Activated CD8-positive, alpha-beta memory T cell treated with anti-CD3 and anti-CD28 coated beads, Interleukin-2, amount 50 U/mL, for 24 hours (primary cell): ENCODE results near the gene EYS.

ENCODE experiments used
- DNase-seq: peaks from one replicate; pipeline ENCODE4 v3.0.0-alpha.2; 2020; ENCODE audit errors: extremely low read depth

Gene EYS

DNA sequence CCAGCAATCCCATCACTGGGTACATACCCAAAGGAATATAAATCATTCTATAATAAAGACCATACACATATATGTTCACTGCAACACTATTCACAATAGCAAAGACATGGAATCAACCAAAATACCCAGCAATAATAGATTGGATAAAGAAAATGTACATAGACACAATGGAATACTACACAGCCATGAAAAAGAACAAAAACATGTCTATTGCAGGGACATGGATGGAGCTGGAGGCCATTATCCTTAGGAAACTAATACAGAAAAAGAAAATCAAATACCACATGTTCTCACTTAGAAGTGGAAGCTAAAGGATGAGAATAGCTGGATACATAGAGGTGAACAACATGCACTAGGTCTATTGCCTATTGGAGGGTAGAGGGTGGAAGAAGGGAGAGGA, 1396.8 kb downstream of the EYS start:
- no peak for DNase-seq

DNA sequence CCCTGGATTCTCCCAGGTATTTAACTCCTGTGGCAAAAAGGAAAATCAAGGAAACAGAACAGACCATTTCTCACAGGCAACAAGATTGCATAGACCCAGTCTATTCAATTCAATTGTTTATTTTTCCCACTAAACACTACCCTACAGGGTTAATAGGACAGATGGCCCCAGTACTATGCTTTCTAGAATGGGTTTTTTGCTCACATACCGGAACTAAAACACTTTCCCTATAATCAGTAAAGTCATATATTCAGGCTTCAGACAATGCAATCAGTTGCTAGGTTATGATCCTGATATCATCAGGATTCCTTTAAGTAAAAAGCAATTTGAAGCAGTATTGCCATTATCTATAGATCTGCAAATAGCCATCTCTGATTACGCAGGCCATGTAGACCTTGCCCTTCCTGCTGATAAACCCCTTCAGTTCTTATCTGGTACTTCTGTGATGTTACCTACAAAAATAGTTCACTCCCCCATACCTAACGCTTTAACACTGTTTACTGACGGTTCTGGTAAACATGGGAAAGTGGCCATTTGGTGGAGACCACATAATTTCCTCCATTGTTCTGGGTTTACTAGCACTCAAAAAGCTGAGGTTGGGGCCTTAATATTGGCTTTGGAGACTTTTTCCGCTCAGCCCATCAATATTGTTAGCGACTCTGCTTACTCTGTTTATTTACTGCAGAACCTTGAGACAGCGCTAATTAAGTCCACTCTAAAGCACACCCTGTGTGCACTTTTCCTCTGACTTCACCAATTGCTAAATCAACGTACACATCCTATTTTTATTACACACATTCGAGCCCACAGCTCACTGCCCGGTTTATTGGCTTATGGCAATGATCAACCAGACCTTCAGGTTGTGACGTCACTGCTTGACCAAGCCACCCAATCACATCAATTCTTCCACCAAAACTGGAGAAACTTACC, 1405.5 kb downstream of the EYS start:
- DNase-seq = no peak

DNA sequence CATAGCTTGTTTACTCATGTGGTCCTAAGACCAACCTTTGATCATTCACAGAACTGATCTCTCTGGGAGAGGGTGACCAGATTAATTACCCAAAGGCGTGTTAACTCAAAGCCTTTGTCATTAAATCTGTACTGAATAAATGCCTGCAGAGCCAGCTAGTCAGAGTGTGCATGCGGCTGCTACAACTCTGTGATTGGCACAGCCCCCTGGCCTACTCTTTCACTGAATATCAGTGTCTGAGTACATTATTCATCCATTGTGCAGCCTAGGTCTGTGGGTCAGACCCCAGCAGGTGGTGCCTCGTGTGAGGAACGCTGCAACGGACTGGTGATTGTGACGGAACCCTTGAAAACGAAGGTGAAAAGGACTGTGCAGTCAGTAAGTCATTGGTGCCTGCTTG, 1407.8 kb downstream of the EYS start:
- DNase-seq = no peak

DNA sequence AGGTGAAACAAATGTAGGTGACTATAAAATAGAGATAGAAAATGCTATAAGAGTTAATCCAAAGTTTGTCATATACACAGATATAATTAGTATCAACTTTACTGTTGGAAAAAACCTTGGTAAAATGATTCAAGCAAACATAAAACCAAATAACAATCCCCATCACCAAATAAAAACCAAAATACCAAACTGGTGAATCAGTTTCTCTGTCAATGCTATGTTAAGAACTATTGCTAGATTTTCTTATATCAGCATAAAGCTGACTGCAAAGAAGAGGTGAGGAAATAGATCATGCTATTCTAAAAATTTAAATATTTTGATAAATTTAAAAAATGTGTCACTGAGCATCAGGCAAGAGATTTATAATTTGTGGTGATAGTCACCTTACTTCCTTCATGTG, 1413.0 kb downstream of the EYS start:
- no peak for DNase-seq

DNA sequence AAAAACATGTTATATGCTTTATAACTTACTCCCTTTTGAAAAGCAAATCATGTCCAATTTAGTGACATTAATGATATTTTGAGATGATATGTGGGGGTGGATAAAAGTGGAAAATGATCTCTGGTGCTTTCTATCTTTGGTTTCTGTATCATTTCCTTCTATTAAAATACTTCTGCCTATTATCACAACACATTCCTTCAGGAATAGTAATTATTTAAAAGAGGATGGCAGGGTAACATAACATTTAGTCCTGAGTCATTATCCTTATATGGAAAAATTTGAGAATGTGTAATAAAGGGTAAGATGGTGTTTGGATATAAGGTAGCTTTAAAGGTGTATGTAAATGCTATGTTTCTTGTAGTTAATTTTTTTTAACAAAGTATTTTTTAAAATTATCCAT, 1413.7 kb downstream of the EYS start:
- DNase-seq = no peak

DNA sequence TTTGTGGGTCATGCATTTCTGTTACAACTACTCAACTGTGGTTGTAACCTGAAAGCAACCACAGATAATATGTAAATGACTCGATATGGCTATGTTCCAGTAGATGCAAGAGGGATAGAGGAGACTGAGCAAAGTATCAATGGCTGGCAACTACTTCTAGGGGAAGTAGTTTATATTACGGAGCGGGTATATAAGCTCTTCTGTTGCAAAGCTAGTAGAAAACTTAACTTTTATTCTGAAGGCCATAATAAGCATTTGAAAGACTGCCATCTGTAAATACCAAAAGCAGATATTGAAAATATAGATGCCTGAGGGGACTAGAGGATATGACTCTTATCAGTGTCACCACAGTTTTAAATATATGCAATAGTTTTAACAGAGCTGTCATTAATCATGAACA, 1416.2 kb downstream of the EYS start:
- DNase-seq = no peak

DNA sequence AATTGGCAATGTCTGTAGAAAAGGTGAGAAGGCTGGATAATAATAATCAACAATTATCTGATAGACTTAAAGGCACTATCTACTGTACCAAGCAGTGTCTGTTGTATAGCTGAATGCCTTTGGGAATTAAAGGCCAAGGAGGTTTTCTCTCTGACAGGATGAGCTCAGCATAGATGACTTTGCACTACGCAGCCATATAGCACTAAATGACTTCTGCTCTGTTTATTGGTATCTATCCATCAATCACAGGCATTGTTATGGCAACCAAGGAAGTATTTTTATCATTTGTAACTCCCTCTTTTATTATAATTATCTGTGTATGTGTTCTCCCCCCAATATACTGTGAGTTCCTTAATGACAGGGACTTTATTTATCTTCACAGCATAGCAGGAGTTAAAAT, 1417.1 kb downstream of the EYS start:
- DNase-seq = no peak

DNA sequence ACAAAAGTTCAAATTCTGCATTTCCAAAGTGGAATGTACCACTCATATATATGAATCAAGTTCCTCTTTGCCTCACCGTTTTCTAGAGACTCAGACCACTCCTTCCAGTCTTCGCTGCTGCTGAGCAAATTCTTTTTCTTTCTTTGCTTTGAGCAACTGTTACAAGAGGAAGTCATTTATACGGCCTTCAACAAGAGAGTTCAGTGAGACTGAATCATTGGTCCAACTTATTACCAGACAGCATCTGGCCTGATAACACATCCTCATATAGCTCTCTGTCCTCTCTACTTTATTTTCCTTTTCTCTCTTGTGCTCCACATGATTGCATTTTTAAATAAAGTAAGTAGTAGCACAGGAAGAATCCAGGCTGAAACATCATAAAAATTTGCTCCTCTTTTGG, 1418.7 kb downstream of the EYS start:
- no peak for DNase-seq

DNA sequence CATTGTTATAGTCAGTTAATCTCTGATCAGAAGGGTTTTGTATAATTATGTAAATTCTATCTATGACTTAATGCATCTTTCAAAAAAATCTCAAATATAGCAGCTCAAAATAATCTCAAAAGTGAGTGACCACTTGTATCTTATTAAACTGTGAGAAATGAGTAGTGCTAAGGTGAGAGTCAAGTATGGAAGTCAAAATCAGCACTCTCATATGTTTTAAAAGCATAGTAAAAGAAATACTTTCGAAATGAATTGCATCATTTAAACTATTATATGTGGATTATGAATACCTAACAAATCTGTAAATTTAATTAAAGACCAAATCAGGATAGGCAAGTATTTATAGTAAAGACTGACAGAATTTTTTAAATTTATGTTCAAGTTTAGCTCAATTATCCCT, 1425.9 kb downstream of the EYS start:
- DNase-seq = no peak

DNA sequence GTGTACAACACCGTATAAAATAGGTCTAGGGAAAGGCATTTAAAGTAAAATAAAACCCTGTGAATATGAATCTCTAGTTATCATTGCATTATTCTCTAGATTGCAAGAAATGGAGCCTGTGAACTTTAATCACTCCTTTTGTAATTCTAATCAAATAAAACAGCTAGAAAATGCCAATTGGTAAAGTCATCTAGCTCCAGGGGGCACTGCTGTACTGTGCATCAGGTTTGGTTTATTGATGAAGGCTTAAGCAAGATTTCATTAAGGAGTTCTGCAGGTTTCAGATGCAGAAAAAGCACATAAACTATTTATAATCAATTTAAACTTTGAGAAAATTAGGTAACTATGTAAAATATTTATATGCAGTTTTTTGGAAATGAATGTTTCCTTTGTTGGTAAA, 1426.5 kb downstream of the EYS start:
- no peak for DNase-seq

DNA sequence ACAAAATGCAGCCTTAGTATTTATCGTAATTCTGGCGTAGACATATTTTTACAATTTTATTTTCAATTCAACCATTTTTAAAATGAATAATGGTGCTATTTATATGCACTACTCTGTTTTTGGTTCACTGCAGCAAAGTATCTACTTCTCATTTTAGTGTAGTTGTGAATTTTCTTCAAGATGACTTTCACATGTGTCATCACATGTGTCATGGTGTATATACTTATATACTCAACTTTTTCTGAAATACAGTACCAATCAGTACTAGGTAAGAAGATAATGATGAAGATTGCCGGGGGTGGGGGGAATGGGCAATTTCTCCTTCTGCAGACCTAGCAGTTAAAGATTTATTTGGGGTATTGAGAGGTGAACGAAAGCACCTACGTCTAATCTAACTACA, 1436.9 kb downstream of the EYS start:
- DNase-seq = no peak

DNA sequence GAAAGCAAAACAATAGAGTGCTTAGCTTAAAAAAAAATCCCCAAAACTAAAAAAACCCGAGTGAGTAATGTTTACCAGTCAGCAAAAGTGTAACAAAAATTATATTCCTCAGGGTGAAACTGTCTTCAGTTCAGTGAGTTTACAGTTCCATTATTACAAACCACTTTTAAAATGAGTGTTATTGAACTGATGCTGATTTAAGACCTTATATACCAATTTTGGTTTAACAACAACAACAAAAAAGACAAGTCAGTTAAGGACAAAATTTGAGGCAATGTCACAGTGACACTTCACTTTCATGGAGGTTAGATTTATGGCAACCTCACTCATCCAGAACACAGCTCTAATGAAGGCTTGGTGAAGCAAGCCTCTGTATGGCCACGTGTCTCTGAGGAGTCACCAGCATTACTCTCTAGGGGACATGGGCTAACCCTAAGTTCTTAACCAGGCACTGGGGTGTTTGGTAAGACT, 1440.6 kb downstream of the EYS start:
- no peak for DNase-seq

DNA sequence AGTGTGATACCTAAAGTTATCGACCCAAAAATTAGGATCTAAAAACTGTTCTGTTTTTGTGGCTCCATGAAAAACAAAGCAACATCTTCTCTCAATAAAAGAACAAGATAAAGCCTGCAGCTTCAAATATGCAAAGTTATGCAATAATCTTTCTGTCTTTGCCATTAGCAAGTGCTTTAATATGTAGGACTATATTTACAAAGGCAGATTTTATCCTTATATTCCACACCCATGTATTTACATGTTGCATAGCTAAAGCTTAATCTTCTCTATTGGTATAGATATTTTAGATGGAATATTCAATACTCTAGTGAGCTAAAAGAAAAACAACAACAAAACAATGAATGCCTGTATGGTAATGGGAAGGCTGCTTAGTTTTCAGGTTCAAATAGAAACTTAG, 1443.2 kb downstream of the EYS start:
- no peak for DNase-seq

DNA sequence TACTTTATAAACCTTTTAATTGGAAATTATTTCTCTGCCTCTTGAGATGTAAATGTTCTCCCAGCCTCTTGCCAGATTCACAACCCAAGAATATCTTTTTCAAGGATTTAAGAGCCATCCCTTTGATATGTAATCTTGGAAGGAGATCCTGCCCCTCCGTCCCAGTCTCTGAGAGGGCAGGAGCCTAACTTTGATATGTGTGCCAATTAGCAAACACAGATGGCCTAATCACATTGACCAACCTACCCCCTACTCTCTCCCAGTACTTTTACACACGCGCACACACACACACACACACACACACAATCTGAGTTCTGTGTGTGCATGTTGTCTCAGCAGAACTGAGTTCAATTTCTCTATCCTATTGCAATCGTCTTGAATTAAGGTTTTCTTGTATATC, 1447.7 kb downstream of the EYS start:
- no peak for DNase-seq

DNA sequence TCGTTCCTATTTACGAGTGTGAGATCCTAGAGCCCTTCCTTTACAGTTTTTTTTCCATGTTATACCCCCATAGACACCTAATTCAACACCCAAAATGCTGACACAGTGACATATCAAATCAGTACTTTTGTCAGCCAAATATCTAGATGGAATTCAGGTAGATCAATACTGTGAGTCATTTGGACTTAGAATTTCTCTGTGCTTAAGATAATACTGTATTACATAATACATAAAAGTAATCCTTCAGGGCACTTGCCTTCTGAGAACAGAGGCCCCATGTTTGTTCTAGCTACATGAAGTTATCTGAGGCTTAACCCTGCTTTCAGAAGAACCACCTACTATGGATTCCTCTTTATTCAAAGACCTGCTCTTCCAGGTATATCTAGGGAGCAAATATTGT, 1448.3 kb downstream of the EYS start:
- no peak for DNase-seq

DNA sequence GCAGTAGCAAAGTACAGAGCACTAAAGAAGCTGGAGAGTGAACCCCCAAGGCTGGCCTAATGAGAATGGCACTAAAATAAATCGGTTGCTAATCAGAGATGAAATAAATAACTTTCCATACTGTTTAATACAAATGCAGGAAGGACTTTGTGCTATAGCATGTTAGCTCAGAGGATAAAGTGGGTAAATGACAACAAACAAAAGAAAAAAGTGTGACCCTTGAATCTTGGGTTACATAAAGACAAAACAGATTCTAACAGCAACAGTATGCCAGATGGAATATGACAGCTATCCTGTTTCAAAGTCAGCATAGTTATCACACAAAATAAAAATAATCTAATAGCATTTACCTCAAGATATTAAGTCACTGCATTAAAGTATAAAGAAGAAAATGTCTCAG, 1448.7 kb downstream of the EYS start:
- DNase-seq = no peak

DNA sequence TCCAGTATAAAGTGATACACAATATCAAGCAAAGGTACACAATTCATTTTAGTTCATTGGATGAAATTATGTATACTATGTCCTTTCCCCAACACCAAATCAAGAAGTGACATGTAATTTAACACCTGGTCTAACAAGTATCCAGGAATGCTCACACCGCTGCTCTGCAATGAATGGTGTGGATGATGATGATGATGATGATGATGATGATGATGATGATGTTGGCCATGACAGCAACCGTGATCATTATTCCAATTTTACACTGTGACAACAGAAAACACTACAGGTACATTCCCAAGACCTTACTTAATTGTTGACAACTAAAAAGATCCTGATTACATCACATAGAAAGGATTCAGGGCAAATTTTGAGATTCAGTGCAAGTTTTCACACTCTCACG, 1449.4 kb downstream of the EYS start:
- no peak for DNase-seq

DNA sequence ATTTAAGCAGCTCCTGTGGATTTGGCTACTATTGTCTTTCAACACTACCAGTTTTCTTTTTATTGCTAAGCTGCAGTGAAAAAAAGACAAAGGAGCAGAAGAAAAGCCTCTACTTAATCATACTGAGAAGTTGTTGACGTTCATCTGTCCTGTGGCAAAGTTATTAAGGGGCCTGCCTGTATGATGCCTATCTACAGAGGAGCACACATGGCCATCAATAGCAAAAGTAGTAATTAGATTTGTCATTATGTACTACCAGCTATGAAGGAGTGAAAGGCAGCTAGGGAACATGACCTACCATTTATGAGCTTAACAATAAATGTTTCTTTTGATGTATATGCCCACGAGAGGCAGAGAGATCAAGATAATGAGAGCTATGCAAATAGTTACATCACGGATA, 1450.5 kb downstream of the EYS start:
- no peak for DNase-seq

DNA sequence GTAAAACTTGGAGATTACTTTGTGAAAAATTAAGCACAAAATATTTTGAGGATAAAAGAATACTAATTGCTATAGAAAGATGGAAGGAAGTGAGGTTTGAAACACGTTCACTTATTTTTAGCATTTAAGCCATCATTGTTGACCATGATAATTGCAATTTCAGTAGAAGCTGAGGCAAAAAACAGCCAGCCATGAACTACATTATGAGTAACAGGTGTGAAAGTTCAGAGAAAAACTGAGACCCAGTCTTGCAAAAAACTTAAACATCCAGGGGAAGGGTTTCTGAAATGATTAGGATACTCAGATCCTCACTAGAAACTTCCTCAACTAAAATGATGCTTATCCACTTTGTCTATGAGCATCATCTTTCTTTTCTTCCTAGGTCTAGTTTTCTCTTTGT, 1452.0 kb downstream of the EYS start:
- no peak for DNase-seq

DNA sequence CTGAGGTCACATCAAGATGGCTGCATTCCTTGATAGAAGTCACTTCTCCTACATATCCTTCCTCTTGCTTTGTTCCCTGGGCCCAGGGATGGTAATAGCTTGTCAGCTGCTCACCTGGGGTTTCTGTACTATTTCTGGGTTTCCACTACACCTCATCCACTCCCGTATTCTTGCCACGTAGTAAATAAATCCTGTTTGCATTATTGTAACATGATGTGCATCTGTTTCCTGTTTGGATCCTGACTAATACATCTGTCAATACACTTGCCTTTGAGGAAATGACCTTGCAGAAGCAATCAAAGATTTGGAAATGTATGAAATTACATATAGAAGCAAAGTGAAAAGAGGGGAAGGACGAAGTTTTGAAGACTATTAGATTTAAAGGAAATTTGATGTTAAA, 1452.5 kb downstream of the EYS start:
- no peak for DNase-seq

DNA sequence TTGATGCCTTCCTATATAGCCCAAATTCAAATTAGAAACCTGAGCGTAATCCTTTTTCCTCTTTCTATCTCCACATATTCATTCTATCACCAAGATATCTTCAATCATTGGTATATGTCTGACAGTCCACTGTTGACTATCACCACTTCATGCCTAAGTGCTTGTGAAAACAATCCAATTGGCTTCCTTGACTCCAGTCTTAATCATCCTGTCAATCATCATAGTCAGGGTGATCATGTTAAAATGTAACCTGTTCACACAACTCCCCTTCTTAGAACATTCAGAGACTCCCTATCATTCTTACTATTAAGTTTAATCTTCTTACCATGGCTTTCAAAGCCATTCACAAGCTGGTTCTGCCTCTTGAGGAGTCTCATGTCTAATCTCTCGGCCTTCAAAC, 1454.8 kb downstream of the EYS start:
- no peak for DNase-seq

DNA sequence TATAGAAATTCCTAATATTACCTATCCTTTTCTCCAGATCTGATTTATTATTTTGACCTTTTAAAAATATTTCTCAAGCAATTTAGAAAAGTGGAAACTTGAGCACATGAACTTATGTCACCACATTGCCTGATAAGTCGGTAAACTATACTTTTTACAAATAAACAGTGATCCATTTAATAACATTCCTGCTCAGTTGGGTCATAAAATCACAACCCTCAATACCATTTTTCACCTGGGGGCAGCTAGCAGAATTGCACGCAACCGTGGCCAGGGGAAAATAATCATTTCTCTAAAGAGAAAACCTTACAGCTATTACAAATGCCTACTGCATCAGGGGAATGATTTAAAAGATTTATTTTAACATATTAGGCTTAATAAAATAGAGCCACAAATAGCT, 1456.9 kb downstream of the EYS start:
- no peak for DNase-seq

DNA sequence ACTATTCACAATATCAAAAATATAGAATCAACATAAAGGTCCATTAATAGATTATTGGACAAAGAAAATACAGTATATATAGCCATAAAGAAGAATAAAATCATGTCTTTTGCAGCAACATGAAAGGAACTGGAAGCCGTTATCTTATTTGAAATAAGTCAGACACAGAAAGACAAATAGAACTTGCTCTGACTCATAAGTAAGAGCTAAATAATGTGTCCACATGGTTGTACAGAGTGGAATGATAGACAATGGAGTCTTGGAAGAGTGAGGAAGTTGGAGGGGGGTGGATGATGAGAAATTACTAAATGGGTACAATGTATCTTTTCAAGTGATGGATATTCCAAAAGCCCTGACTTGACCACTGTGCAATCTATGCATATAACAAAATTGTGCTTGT, 1457.9 kb downstream of the EYS start:
- DNase-seq = no peak

DNA sequence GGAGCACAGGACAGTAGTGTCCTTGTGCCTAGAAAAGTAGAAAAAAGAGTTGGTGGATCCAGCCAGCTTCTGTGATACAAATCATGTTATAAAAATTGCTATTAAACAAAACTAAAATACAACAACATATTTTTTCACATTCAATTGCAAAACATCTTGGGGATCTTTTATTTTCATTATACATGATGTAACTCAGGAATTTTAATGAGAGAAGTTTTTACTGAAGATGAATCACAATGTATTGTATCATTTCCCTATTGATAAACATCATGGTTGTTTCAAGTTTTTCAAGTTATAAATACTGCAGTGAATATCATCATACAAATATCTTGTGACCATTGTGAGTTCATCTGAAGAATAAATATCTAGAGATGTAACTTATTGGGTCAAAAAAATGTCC, 1463.4 kb downstream of the EYS start:
- DNase-seq = no peak
